Kidney tubule cell (primary cell): Measurements from ENCODE around the gene PDLIM5.
"Not testable (repeated sequence)": the region's sequence is repeated elsewhere in the genome, so short reads cannot be mapped to it uniquely, and the experiment has no call there.

Experiments
- DNase-seq: peaks from one replicate; pipeline ENCODE4 v3.0.0-alpha.2; 2018; ENCODE audit warnings: low spot score

PDLIM5 gene

GRCh38 chr4:94598758-94599157 is 147.0 kb downstream of the PDLIM5 start:
- DNase-seq, result no peak

- peak; percentile 10 for DNase-seq
Observed at GRCh38 chr4:94603170-94603747, 151.5 kb downstream of the PDLIM5 start.

GRCh38 chr4:94605241-94605805 is 153.6 kb downstream of the PDLIM5 start:
- no peak for DNase-seq

- DNase-seq, result no peak
Observed at GRCh38 chr4:94610145-94610544, 158.4 kb downstream of the PDLIM5 start.

- no peak for DNase-seq
Observed at GRCh38 chr4:94613248-94613647, 161.5 kb downstream of the PDLIM5 start.

GRCh38 chr4:94615451-94615850 is 163.7 kb downstream of the PDLIM5 start:
- DNase-seq, result no peak

GRCh38 chr4:94621491-94622080 is 169.8 kb downstream of the PDLIM5 start:
- peak; percentile 50 for DNase-seq

GRCh38 chr4:94623126-94623911 is 171.6 kb downstream of the PDLIM5 start:
- DNase-seq, result no peak

GRCh38 chr4:94626942-94627341 is 175.2 kb downstream of the PDLIM5 start:
- no peak for DNase-seq

- not testable (repeated sequence) for DNase-seq
Observed at GRCh38 chr4:94629058-94629457, 177.3 kb downstream of the PDLIM5 start.

- DNase-seq, result no peak
Observed at GRCh38 chr4:94629837-94630236, 178.1 kb downstream of the PDLIM5 start.

GRCh38 chr4:94634271-94634670 is 182.5 kb downstream of the PDLIM5 start:
- DNase-seq, result no peak

- peak; percentile 58 for DNase-seq
Observed at GRCh38 chr4:94635177-94635576, 183.4 kb downstream of the PDLIM5 start.

GRCh38 chr4:94636004-94636403 is 184.3 kb downstream of the PDLIM5 start:
- DNase-seq, result no peak

- no peak for DNase-seq
Observed at GRCh38 chr4:94639298-94639697, 187.6 kb downstream of the PDLIM5 start.

- DNase-seq, result no peak
Observed at GRCh38 chr4:94640151-94640550, 188.4 kb downstream of the PDLIM5 start.

- DNase-seq, result peak; percentile 90
Observed at GRCh38 chr4:94641702-94642560, 190.2 kb downstream of the PDLIM5 start.

GRCh38 chr4:94642561-94642866 is 190.8 kb downstream of the PDLIM5 start:
- DNase-seq, result peak; percentile 68

- no peak for DNase-seq
Observed at GRCh38 chr4:94648699-94649098, 197.0 kb downstream of the PDLIM5 start.

- no peak for DNase-seq
Observed at GRCh38 chr4:94649381-94650133, 197.8 kb downstream of the PDLIM5 start.

- DNase-seq, result no peak
Observed at GRCh38 chr4:94650134-94650495, 198.4 kb downstream of the PDLIM5 start.

- DNase-seq, result no peak
Observed at GRCh38 chr4:94650690-94651089, 198.9 kb downstream of the PDLIM5 start.
